Measurements from ENCODE around the gene RMP24.

- TF ChIP-seq RCOR1 (IDR thresholded peaks at IDR 0.05; ENCODE audit: low read length), result no peak
- TF ChIP-seq TAF1 (IDR thresholded peaks at IDR 0.05; ENCODE audit: borderline replicate concordance, low read depth, low read length), result no peak
- TF ChIP-seq MAX (IDR thresholded peaks at IDR 0.05; ENCODE audit: low read depth), result no peak
- TF ChIP-seq CTCF (IDR thresholded peaks at IDR 0.05), result no peak
- TF ChIP-seq RAD21 (IDR thresholded peaks at IDR 0.05; ENCODE audit: low read length), result no peak
- TF ChIP-seq USF1 (IDR thresholded peaks at IDR 0.05; ENCODE audit: borderline replicate concordance, low read depth), result no peak
- TF ChIP-seq EZH2phosphoT487 (IDR thresholded peaks at IDR 0.05; ENCODE audit: borderline replicate concordance, low read depth), result no peak
- TF ChIP-seq ZBTB33 (IDR thresholded peaks at IDR 0.05; ENCODE audit: borderline replicate concordance, low read depth), result no peak
- no peak for TF ChIP-seq USF2 (IDR thresholded peaks at IDR 0.05; ENCODE audit: borderline replicate concordance, low read depth, low read length)
Measured at GRCh38 chr18:35934891-35935290, 37.6 kb upstream of the RMP24 start.
